ENCODE data around the gene PDCL2. TPM values are rescaled to one million over a fixed set of nuclear protein-coding genes. Genes with fewer than 3 reads are reported as not detected.

PDCL2 gene
- total and polyA plus RNA-seq, 2 donors (not counting 1 experiment from before 2014, with no cell fraction given): not detected

GRCh38 chr4:55530691-55531090 lies 61.4 kb downstream of the PDCL2 start:
- H4K20me1 ChIP-seq (ENCODE audit: control insufficient read depth, insufficient read depth, low read length, poor library complexity, severe bottlenecking): peaks cover 4% of the 10 kb centered on the region
- peaks cover 2 to 8% (median 4%) of the 10 kb centered on the region in 3 donors for H3K9me3 ChIP-seq (ENCODE audit: control extremely low read depth in 1 of 3, control insufficient read depth in 2 of 3, insufficient read depth in 1 of 3, low read length in 2 of 3)
- ChIA-PET CTCF (no interaction called here), POLR2A (no interaction called here)
- Mint-ChIP-seq H3K4me3 (no peak overlapping the region), H3K27me3 (no peaks in the 10 kb centered on the region), H3K9me3 (ENCODE audit: insufficient read depth) (no peaks in the 10 kb centered on the region), H3K4me1 (peaks cover 5% of the 10 kb centered on the region), H3K27ac (no peak overlapping the region)
- no peaks in the 10 kb centered on the region for H3K4me1 ChIP-seq (ENCODE audit: control insufficient read depth in 2 of 2, insufficient read depth in 2 of 2, low read length in 2 of 2)
- intact Hi-C loops (cut with micrococcal nuclease): no loop called here
- TF ChIP-seq CTCF (IDR thresholded peaks at IDR 0.05) (no peak), EZH2 (IDR thresholded peaks at IDR 0.05; ENCODE audit: borderline replicate concordance, insufficient read depth, low read depth, low read length, poor library complexity, severe bottlenecking) (no peak)
- H2AFZ ChIP-seq (ENCODE audit: insufficient read depth, low read depth, low read length, poor library complexity, severe bottlenecking): no peak overlapping the region
- no peaks in the 10 kb centered on the region for H3K27me3 ChIP-seq (replicated peaks in 1 of 4; ENCODE audit: control extremely low read depth in 1 of 4, control insufficient read depth in 3 of 4, insufficient read depth in 4 of 4, low read length in 3 of 4)
- ATAC-seq (ENCODE audit: low read depth) (no peak), DNase-seq (no peak)
- no peak overlapping the region for H3K4me2 ChIP-seq (replicated peaks; ENCODE audit: low read depth, low read length, poor library complexity, severe bottlenecking)
- WGBS (ENCODE audit: insufficient coverage): no CpG with 5 or more reads among the region's 4 CpGs
- no peak overlapping the region for H3K4me3 ChIP-seq (ENCODE audit: control extremely low read depth in 1 of 5, extremely low read depth in 1 of 5, insufficient read depth in 1 of 5, low read depth in 2 of 5, low read length in 4 of 5)
- peaks cover 65% of the 10 kb centered on the region for H3K79me2 ChIP-seq (ENCODE audit: control insufficient read depth, insufficient read depth, low read length)
- H3K36me3 ChIP-seq (replicated peaks in 1 of 2; ENCODE audit: control extremely low read depth in 1 of 2, control insufficient read depth in 1 of 2, extremely low read depth in 1 of 2, insufficient read depth in 2 of 2, low read length in 1 of 2): no peaks in the 10 kb centered on the region
- no peak overlapping the region for H3K27ac ChIP-seq (ENCODE audit: low read length in 2 of 2)
- no peak overlapping the region for H3K9ac ChIP-seq (ENCODE audit: low read length)

GRCh38 chr4:55530167-55530566 lies 61.9 kb downstream of the PDCL2 start:
- Histone ChIP-seq H3K9ac (ENCODE audit: low read length) (no peak overlapping the region), H3K27ac (ENCODE audit: low read length in 2 of 2) (no peak overlapping the region), H4K20me1 (ENCODE audit: control insufficient read depth, insufficient read depth, low read length, poor library complexity, severe bottlenecking) (peaks cover 4% of the 10 kb centered on the region), H3K4me3 (ENCODE audit: control extremely low read depth in 1 of 5, extremely low read depth in 1 of 5, insufficient read depth in 1 of 5, low read depth in 2 of 5, low read length in 4 of 5) (no peak overlapping the region), H3K4me1 (ENCODE audit: control insufficient read depth in 2 of 2, insufficient read depth in 2 of 2, low read length in 2 of 2) (no peaks in the 10 kb centered on the region), H3K9me3 (ENCODE audit: control extremely low read depth in 1 of 3, control insufficient read depth in 2 of 3, insufficient read depth in 1 of 3, low read length in 2 of 3) (peaks cover 2 to 8% (median 4%) of the 10 kb centered on the region in 3 donors), H3K27me3 (replicated peaks in 1 of 4; ENCODE audit: control extremely low read depth in 1 of 4, control insufficient read depth in 3 of 4, insufficient read depth in 4 of 4, low read length in 3 of 4) (no peaks in the 10 kb centered on the region), H3K36me3 (replicated peaks in 1 of 2; ENCODE audit: control extremely low read depth in 1 of 2, control insufficient read depth in 1 of 2, extremely low read depth in 1 of 2, insufficient read depth in 2 of 2, low read length in 1 of 2) (no peaks in the 10 kb centered on the region), H3K4me2 (replicated peaks; ENCODE audit: low read depth, low read length, poor library complexity, severe bottlenecking) (no peak overlapping the region), H3K79me2 (ENCODE audit: control insufficient read depth, insufficient read depth, low read length) (peaks cover 61% of the 10 kb centered on the region), H2AFZ (ENCODE audit: insufficient read depth, low read depth, low read length, poor library complexity, severe bottlenecking) (no peak overlapping the region)
- peaks cover 5% of the 10 kb centered on the region for H3K4me1 Mint-ChIP-seq
- ChIA-PET CTCF (no interaction called here), POLR2A (no interaction called here)
- no CpG with 5 or more reads among the region's 4 CpGs for WGBS (ENCODE audit: insufficient coverage)
- no peaks in the 10 kb centered on the region for H3K9me3 Mint-ChIP-seq (ENCODE audit: insufficient read depth)
- no peaks in the 10 kb centered on the region for H3K27me3 Mint-ChIP-seq
- no peak for TF ChIP-seq EZH2 (IDR thresholded peaks at IDR 0.05; ENCODE audit: borderline replicate concordance, insufficient read depth, low read depth, low read length, poor library complexity, severe bottlenecking)
- no peak for TF ChIP-seq CTCF (IDR thresholded peaks at IDR 0.05)
- no peak overlapping the region for H3K27ac Mint-ChIP-seq
- no peak for ATAC-seq (ENCODE audit: low read depth)
- intact Hi-C loops (cut with micrococcal nuclease): no loop called here
- no peak overlapping the region for H3K4me3 Mint-ChIP-seq
- no peak for DNase-seq
